ENCODE measurements around the gene MEIOC.
"Not testable (repeated sequence)": the region's sequence is repeated elsewhere in the genome, so short reads cannot be mapped to it uniquely, and the experiment has no call there.

MEIOC gene

GRCh38 chr17:44655983-44656710 lies at the start of gene MEIOC:
TSS of gene MEIOC (plus strand) at chr17:44656468. CDS start at chr17:44656614, 146 bp downstream.
- peak; percentile 51 for DNase-seq

DNA sequence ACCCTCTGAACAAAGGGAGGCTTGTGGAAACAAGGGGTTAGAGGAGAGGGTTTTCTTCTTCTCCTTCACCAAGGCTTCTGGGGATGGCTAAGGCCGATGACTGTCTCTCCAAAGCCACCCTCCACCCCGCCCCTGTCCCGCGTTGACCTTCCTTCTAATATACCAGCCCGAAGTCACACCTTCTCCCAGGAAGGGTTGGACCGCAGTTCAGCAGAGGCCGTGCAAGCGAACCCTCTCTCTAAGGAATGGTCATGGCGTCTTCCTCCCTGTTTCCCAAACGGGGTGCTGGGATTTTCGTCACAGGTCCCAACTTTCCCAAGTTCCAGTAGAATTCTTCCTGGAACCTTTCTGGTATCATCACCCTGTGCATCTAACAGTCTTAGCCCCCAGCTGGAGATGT lies 49.6 kb upstream of the MEIOC start:
- DNase-seq, result no peak

DNA sequence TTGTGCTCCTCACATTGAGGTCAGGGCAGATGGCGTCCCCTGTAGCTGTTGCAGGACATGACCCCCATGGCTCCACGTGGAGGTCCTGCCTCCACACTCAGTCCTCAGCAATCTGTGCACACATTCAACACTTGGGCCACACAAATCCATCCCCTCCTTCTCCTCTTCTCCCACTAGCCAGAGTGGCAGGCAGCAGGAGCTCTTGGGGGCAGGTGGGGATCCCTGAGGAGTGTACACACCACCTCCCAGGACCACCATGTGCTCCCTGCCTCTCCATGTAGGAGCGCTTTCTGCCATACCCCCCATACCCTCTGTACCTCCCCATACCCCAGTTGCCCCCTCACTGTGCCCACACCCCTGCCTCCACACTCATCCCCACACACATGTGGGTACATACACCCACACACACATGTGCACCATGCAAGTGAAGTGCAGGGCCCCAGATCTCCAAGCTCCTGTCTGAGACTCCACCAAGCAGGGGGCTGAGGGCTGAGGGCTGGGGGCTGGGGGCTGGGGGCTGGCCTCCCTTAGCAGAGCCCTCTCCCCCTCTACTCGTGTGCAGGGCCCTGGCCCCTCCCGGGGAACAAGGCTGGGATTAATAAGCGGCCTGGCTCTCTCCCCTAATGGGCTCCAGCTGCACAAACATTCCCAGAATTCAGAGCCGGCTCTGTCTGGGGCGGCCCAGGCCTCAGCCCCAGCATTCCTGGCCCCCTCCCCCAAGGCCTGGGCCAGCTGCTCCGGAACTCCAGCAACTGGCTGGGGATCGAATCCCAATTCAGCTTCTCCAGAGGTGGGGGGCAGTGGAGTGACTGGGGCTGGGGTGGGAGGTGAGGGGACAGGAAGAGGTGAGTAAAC lies 48.2 kb upstream of the MEIOC start:
- DNase-seq, result no peak

- no peak for DNase-seq
These were observed 47.4 kb upstream of the MEIOC start for GRCh38 chr17:44608727-44609435.

- no peak for DNase-seq
These were observed 45.9 kb upstream of the MEIOC start for GRCh38 chr17:44610331-44610730.

GRCh38 chr17:44610871-44611270 lies 45.4 kb upstream of the MEIOC start:
- no peak for DNase-seq

- DNase-seq, result no peak
These were observed 41.4 kb upstream of the MEIOC start for GRCh38 chr17:44614862-44615261.

DNA sequence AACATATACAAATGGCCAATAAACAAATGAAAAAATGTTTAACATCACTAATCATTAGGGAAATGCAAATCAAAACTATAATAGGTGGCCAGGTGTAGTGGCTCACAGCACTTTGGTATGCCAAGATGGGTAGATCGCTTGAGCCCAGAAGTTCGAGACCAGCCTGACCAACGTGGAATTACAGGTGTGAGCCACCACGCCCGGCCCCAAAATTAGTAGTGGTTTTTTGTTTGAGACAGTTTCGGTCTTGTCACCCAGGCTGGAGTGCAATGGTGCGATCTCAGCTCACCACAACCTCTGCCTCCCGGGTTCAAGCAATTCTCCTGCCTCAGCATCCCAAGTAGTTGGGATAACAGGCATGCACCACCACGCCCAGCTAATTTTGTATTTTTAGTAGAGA lies 37.6 kb upstream of the MEIOC start:
- not testable (repeated sequence) for DNase-seq

- no peak for DNase-seq
These were observed 33.1 kb upstream of the MEIOC start for GRCh38 chr17:44623070-44623725.

DNA sequence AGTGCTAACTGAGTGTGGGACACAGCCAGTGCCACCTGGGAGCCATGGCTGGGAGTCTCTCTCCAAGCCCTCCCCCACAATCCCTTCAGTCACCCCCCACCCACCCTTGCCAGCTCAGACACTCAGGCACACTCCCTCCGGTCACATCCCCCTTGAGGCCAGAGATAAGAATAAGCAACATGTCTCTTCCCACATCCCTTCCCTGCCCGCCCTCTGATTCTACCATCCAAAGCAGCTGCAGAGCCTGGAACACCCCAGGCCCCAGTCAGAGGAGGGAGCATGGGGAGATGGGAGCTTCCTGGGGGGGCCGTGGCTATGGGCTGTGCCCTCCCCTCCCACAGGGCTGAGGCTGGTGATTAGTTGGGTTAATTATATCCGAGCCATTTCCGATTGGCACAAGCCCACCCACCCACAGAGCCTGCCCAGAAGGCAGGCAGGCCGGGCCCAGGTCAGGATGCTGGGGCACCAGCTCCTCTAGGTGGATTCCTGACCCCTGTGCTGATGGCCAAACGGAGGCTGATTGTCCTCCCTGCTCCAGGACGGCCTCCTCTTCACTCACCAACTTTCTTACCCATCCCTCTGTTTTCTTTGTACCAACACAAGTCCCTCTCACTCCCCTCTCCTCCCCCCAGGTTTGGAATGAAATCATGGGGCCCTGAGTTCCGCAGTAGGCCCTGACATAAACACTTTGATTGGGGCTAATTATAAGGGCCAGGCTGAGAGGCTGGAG lies 28.6 kb upstream of the MEIOC start:
- no peak for DNase-seq

GRCh38 chr17:44628243-44629188 lies 27.8 kb upstream of the MEIOC start:
- peak; percentile 53 for DNase-seq

GRCh38 chr17:44629314-44629713 lies 27.0 kb upstream of the MEIOC start:
- DNase-seq, result no peak

DNA sequence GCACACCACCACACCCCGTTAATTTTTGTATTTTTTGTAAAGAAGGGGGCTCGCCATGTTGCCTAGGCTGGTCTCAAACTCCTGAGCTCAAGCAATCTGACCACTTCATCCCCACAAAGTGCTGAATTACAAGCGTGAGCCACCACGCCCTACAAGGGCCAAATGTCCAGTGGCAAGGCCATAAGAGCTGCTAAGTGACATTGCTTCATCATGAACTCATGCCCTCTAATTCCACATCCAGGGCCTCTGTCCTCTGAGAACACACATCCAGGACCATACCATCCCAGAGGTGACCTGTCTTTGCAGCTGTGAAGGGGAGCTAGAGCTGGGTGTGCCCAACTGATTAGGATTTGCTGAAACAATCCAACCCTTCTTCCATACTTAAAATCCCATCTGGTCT lies 25.6 kb upstream of the MEIOC start:
- DNase-seq, result no peak

GRCh38 chr17:44633998-44634397 lies 22.3 kb upstream of the MEIOC start:
- DNase-seq, result no peak

DNA sequence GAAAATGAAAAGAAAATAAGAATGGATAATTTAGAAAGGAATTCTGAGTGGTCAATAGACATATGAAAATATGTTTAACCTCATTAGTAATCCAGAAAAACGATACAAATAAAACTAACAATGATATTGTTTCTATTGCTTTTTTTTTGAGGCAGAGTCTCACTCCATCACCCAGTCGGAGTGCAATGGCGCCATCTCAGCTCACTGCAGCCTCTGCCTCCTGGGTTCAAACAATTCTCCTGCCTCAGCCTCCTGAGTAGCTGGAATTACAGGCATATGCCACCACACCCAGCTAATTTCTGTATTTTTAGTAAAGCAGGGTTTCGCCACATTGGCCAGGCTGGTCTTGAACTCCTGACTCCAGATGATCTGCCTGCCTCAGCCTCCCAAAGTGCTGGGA lies 21.9 kb upstream of the MEIOC start:
- not testable (repeated sequence) for DNase-seq

- no peak for DNase-seq
These were observed 19.7 kb upstream of the MEIOC start for GRCh38 chr17:44636562-44636961.

DNA sequence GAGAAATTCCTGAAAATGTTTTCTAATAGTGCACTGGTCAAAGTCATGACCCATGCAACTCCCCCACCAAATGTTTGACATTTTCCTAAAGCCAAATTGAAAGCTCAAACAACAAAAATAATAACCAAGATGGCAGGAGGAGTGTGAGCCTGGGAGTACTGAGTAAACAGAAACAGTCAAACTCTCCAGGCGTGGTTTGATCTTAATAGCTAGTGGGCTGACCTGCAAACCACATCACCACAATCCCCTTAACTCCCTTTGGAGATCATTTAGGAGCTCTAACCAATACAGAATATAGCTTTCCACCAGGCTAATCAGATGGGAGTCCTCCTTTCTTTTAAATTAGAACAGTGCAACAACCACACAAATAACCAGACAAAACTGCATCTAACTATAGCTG lies 19.2 kb upstream of the MEIOC start:
- no peak for DNase-seq

DNA sequence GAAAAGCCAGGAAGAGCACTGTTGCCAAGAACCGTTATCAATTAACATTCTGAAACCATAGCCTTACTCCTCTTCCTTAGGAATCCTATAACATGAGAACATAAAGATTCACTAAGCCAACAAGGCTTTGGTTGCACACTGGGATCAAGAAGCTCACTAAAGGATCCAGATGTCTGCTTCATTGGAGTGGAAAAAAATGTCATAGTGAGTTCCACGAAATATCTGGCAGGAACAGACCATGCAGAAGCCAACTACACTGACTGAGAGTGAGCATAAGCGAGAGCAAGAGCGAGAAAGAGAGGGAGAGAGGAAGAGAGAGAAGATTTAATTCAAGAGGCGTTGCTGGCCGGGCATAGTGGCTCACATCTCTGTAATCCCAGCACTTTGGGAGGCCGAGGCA lies 13.4 kb upstream of the MEIOC start:
- no peak for DNase-seq

- no peak for DNase-seq
These were observed 10.9 kb upstream of the MEIOC start for GRCh38 chr17:44645341-44645740.

- DNase-seq, result no peak
These were observed 10.0 kb upstream of the MEIOC start for GRCh38 chr17:44646280-44646679.

- no peak for DNase-seq
These were observed 8.5 kb upstream of the MEIOC start for GRCh38 chr17:44647736-44648135.

Measured in NCI-H524 treated with DMSO at 0.1 percent for 48 hours (cell line).